GM19238 (cell line): ENCODE results near the gene EVA1C.
"Not testable (repeated sequence)": the region's sequence is repeated elsewhere in the genome, so short reads cannot be mapped to it uniquely, and the experiment has no call there.

Source experiments
- DNase-seq: peaks from one replicate; pipeline ENCODE4 v3.0.0; 2011; ENCODE audit warnings: low spot score; ENCODE audit not compliant: insufficient read length

The EVA1C gene

DNA sequence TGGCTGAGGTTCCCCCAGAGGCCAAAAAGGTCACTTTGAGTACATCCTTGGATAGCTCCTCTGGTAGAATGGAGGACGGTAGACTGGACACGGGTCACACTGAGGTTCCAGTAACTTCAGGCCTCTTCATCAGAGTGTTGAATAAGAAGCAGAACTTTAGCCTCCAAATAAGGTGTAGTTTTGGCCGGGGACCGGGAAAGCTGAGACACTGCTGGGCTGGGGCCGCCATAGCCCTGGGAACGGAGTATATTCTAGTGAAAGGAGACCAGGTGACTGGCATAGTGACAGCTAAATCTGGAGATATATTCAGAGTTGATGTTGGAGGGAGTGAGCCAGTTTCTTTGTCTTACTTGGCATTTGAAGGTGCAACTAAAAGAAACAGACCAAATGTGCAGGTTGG is 84.1 kb downstream of the EVA1C start:
- DNase-seq, result no peak

GRCh38 chr21:32499249-32500055 is 86.9 kb downstream of the EVA1C start:
- DNase-seq, result no peak

DNA sequence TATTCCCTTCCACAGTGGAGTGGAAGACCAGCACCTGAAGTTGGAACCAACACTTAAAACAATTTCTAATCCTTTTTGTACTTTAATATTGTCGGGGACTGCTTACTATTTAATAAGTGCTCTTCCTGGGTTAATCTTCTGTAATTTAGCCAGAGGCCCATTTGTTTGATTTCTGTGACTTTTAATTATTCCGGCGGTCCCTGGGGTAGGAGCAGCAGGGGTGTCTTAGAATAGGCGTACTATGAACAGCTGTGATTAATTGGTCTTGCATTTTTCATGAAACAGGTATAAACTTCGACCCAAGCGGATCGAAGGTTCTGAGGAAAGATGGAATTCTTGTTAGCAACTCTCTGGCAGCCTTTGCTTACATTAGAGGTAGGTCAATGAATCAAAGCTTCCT is 91.1 kb downstream of the EVA1C start:
- DNase-seq, result not testable (repeated sequence)

DNA sequence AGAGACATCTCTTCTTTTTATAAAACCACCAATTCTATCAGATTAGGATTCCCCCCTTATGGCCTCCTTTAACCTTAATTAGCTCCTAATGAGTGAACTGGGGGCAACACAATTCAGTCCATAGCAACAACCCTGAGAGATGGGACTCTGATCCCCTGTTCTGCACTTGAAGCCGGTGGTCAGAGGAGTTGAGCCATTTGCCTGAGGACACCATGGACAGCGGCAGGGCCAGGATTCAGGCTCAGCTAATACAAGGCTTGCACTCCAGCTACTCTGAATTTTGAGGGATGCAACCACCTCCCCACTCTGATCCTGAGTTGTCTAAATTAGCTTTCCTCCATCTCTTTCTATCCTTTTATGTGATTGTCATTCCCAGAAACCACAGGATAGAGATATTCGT is 93.3 kb downstream of the EVA1C start:
- DNase-seq, result not testable (repeated sequence)

DNA sequence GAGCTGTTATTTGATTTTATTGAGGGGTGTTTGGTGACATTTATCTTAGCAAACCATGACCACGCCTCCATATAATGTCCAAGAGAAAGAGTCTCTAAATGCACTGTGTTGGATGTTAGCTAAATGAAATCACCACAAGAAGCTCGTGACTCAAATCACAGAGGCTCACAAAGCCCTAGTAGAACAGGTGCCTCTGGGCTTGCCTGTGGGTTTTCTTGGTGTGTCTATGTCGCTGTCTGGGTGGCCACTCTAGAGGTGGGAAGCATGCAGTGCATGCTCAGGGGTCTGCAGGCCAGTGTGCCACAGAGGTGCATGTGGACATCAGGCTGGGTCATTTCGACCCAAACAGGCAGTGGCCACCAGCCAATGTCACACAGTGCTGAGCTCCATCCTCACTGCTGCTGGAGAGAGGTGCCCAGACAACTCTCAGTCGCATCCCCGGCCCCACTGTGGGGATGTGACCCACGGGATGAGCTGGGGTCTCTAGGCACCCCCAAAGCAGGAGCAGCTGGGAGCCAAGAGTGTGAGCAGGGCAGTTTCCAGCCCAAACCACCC is 94.0 kb downstream of the EVA1C start:
- not testable (repeated sequence) for DNase-seq

DNA sequence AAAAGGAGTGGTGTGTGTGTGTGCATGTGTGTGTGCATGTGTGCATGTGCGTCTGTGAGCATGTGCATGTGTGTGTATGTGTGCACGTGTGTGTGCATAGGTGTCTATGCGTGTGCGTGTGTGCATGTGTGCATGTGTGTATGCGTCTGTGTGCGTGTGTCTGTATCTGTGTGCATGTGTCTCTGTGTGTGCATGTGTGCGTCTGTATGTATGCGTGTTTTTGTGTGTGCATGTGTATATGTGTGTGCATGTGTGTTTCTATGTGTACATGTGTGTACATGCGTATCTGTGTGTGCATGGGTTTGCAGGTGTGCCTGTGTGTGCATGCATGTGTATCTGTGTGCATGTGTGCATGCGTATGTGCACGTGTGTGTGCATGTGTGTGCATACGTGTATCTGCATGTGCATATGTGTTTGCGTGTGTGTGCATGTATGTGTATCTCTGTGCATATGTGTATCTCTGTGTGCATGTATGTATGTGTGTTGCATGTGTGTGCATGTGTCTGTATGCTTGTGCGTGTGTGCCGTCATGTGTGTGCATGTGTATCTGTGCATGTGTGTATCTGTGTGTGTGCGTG is 94.9 kb downstream of the EVA1C start:
- no peak for DNase-seq

GRCh38 chr21:32508036-32508435 is 95.5 kb downstream of the EVA1C start:
- not testable (repeated sequence) for DNase-seq

GRCh38 chr21:32508558-32508957 is 96.1 kb downstream of the EVA1C start:
- DNase-seq, result no peak

GRCh38 chr21:32508975-32509374 is 96.5 kb downstream of the EVA1C start:
- DNase-seq, result not testable (repeated sequence)

DNA sequence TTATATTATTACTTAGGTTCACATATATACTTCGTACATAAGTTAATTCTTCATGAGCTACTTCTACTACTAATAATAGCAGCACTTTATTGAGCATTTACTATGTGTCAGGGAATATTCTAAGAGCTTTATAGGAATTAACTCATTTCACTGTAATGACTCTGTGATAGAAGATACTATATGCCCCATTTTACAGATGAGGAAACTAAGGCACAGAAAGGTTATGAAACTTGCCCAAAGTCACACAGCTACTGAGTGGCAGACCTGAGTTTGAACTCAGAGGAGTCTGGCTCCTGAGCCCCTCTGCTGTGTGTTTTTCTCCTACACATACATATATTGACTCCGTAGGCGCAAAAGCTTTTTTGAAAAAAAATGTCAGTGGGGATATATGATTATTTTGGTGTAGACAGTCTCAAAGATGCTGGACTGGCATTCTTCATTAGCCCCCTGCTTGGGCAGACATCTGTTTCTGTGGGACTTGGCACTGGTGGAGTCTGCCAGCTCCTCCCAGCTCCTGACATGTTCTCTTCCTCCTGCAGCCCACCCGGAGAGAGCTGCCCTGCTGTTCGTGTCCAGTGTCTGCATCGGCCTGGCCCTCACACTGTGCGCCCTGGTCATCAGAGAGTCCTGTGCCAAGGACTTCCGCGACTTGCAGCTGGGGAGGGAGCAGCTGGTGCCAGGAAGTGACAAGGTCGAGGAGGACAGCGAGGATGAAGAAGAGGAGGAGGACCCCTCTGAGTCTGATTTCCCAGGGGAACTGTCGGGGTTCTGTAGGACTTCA is 102.0 kb downstream of the EVA1C start:
- DNase-seq, result no peak

GRCh38 chr21:32515874-32516273 is 103.4 kb downstream of the EVA1C start:
- DNase-seq, result no peak

- no peak for DNase-seq
Measured at GRCh38 chr21:32516756-32517649, 104.5 kb downstream of the EVA1C start.

DNA sequence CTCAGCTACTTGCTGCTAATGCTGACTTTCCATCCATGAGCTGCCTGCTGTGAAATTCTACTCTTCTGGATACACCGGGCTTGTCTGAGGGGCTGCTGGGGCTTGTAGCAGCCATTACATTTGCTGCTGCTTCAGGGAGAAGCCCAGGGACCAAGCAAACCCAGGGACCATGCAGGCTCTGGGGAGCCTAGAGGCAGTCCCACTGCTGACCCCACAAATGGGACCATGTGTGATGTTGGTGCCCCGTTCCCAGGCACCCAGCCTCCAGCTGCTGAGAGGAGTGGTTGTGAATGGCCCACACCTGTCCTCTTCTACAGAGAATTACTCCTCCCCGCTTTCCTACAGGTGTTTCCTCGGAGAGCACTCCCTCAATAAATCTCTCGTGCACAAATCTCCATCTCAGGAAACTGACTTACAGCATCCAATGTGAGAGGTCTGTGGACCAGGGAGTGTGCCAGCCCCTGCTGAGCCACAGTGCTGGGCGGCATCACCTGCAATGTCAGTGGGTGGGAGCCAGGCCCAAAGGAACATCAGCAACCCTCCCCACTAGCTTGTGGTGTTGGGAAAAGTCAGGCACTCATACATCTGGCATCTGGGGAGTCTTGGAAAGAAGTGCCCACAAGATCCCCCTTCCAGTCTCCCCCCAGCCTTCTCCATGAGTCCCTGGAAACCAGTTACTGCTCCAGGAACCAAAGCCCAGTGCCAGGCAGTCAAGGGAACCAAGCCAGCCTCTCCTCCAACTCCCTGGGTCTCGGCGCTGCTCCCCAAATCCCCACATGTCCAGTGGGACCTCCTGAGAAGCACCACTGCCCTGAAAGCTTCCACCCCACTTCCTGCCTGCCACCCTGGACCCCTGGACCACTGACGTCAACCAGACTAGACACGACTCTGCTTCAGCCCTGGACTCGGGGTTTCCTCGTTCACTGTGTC is 107.7 kb downstream of the EVA1C start:
- no peak for DNase-seq

DNA sequence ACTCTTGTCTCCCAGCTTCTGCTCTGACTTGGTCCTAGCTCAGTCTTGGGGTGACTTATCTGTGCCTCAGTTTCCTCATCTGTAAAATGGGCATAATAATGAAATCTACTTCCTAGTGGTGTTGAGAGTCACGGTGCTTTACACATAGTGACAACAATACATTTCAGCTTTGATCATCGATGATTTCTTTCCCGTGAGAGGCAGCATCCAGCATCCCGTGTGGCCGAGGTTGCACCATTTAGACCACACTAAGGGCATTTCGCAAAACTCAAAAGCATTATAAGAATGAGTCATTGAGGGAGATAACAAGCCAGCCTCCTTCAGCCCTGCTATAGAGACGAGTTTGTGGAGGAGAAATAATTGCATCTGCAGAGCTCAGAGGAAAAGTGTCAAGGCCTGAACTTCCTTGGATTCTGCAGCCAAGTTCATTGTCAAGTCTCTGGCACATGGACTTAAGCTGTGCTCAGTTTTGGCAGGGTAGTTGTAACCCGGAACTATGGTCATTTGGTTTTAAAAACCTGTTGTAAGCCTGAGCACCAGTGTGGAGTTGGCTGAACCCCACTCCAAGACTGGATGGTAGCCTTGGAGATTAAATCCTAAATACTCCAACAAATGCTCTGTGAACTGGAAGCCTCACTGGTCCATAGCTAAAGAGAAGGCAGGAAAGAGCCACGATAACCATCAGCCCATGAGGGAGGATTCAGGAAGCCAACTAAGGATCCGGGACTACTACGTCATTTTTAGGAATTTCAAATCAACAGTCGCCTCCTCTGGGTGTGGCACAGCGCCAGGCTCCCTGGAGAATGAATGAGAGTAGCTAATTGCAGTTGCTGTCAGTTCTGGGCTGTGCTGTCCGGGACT is 108.6 kb downstream of the EVA1C start:
- DNase-seq, result no peak

DNA sequence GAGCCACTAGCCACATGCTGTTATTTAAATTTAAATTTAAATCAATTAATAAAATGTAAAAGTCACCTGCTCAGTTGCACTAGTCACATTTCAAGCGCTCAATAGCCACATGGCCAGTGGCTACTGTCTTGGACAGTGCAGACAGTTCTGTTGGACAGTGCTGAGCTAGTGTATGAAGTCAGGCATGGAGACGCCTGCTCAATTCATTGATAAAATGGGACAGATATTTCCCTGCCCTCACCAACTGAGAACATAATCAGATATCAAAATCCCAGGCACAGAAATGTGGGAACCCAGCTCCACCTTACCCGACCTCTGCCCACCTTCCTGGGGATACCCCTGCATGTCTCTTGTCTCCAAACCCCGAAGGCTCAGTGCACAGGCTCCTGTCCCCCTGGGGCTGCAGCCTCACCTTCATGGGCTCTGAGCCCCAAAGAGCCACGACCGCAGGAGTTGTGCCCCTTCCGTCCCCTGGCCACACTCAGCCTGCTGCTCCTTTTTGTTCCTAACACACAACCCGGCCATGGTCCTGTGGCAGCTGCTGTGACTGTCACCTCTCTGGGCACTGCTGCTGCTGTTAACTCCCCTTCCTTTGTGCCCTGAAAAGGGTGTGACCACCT is 109.3 kb downstream of the EVA1C start:
- no peak for DNase-seq

DNA sequence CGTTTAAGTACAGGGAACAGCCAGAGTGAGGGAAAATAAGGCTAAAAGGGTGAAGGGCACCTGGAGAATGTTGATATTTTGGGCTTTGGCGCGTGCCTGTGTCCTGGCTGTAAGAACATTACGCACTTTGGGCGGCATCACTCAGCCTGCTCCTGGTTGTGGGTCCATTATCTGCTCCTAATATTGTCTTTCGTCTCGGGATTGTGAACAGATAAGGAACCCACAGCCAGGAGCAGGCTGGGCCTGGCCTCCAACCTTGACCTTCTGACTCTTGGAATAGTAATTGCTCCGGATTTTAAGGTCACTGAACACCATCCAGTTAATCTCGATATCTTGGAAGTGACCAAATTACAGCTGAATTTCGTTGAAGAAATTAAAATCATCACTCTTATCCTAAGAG is 111.0 kb downstream of the EVA1C start:
- DNase-seq, result no peak

DNA sequence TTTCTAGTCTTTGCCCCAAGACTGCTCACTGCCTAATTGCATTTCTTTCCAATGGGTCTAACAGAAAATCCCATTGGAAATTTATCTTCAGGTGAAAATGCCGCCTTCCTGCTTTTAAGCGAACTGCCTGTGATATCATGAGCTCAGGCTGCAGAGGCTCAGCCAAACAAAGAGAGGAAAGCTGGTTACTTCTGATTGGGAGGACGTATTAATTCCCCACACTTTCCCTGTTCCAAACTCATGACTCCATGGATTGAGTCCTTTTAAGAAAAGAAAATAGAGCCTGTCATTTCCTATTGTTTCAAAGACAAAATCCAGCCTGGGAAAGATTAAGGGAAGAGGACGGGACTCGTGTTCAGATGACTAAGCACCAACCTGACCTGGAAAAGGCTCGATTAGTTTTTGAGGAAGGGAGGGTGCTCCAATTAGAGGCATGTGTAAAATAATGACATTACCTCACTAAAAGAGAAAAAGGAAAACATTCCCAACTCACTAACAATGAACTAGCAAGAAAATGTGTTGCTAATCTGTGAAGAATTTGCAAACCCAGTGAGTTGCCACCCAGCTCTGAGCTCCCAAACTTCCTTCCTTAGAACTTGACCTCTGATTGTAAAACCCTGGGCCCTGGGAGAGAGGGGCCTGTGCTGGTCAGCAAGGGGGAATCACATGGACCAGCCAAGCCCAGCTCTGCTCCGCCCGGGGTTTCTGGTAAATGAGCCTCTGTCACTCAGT is 111.6 kb downstream of the EVA1C start:
- no peak for DNase-seq

DNA sequence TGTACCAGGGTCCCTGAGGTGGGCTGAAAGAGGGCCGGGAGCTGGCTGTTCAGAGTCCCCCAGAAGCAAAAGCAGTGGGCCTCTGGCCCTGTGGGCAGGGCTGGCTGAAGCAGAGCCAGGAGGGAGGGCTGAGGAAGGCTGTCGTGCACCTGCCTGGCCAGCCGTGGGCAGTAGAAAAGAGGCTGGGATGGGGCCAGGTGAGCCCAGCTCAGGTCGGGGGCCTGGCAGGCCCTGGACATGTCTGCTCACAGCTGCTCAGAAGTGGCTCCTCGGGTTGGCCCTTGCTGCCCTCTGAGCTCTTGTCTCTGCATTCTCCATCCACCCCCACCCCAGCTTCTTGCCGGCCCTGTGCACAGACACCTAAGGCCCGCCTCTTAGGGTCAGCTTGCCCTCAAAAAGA is 112.8 kb downstream of the EVA1C start:
- DNase-seq, result no peak
